ENCODE measurements around the gene E4F1. TPM values are rescaled to one million over a fixed set of nuclear protein-coding genes. Genes with fewer than 3 reads are reported as not detected.
A peak's percentile ranks its signal among the peaks of the same experiment; 100 is the strongest.

The E4F1 gene
- total and polyA plus RNA-seq, 2 of the 8 experiments (the other 6 are each of a cell fraction or from before 2014, with no cell fraction given), result 22.2 to 27.0 TPM

- TF ChIP-seq, protein P1, sequence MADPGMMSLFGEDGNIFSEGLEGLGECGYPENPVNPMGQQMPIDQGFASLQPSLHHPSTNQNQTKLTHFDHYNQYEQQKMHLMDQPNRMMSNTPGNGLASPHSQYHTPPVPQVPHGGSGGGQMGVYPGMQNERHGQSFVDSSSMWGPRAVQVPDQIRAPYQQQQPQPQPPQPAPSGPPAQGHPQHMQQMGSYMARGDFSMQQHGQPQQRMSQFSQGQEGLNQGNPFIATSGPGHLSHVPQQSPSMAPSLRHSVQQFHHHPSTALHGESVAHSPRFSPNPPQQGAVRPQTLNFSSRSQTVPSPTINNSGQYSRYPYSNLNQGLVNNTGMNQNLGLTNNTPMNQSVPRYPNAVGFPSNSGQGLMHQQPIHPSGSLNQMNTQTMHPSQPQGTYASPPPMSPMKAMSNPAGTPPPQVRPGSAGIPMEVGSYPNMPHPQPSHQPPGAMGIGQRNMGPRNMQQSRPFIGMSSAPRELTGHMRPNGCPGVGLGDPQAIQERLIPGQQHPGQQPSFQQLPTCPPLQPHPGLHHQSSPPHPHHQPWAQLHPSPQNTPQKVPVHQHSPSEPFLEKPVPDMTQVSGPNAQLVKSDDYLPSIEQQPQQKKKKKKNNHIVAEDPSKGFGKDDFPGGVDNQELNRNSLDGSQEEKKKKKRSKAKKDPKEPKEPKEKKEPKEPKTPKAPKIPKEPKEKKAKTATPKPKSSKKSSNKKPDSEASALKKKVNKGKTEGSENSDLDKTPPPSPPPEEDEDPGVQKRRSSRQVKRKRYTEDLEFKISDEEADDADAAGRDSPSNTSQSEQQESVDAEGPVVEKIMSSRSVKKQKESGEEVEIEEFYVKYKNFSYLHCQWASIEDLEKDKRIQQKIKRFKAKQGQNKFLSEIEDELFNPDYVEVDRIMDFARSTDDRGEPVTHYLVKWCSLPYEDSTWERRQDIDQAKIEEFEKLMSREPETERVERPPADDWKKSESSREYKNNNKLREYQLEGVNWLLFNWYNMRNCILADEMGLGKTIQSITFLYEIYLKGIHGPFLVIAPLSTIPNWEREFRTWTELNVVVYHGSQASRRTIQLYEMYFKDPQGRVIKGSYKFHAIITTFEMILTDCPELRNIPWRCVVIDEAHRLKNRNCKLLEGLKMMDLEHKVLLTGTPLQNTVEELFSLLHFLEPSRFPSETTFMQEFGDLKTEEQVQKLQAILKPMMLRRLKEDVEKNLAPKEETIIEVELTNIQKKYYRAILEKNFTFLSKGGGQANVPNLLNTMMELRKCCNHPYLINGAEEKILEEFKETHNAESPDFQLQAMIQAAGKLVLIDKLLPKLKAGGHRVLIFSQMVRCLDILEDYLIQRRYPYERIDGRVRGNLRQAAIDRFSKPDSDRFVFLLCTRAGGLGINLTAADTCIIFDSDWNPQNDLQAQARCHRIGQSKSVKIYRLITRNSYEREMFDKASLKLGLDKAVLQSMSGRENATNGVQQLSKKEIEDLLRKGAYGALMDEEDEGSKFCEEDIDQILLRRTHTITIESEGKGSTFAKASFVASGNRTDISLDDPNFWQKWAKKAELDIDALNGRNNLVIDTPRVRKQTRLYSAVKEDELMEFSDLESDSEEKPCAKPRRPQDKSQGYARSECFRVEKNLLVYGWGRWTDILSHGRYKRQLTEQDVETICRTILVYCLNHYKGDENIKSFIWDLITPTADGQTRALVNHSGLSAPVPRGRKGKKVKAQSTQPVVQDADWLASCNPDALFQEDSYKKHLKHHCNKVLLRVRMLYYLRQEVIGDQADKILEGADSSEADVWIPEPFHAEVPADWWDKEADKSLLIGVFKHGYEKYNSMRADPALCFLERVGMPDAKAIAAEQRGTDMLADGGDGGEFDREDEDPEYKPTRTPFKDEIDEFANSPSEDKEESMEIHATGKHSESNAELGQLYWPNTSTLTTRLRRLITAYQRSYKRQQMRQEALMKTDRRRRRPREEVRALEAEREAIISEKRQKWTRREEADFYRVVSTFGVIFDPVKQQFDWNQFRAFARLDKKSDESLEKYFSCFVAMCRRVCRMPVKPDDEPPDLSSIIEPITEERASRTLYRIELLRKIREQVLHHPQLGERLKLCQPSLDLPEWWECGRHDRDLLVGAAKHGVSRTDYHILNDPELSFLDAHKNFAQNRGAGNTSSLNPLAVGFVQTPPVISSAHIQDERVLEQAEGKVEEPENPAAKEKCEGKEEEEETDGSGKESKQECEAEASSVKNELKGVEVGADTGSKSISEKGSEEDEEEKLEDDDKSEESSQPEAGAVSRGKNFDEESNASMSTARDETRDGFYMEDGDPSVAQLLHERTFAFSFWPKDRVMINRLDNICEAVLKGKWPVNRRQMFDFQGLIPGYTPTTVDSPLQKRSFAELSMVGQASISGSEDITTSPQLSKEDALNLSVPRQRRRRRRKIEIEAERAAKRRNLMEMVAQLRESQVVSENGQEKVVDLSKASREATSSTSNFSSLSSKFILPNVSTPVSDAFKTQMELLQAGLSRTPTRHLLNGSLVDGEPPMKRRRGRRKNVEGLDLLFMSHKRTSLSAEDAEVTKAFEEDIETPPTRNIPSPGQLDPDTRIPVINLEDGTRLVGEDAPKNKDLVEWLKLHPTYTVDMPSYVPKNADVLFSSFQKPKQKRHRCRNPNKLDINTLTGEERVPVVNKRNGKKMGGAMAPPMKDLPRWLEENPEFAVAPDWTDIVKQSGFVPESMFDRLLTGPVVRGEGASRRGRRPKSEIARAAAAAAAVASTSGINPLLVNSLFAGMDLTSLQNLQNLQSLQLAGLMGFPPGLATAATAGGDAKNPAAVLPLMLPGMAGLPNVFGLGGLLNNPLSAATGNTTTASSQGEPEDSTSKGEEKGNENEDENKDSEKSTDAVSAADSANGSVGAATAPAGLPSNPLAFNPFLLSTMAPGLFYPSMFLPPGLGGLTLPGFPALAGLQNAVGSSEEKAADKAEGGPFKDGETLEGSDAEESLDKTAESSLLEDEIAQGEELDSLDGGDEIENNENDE (IDR thresholded peaks at IDR 0.05; ENCODE audit: insufficient replicate concordance, low read length), result no peak
- TF ChIP-seq EP300 (IDR thresholded peaks at IDR 0.05; ENCODE audit: borderline replicate concordance in 1 of 2, low read depth in 2 of 2, low read length in 2 of 2) (peak in 1 of 2 experiments; percentile 77; a peak in 1 of 3 replicates), RFX5 (IDR thresholded peaks at IDR 0.05; ENCODE audit: borderline replicate concordance, low read depth, low read length) (no peak), KDM4A (IDR thresholded peaks at IDR 0.05; ENCODE audit: low read depth, low read length, severe bottlenecking) (peak; percentile 39), BCL11A (IDR thresholded peaks at IDR 0.05; ENCODE audit: low read depth in 2 of 2, low read length in 2 of 2) (no peak), SIRT6 (IDR thresholded peaks at IDR 0.05; ENCODE audit: low read length) (no peak)
Measured at GRCh38 chr16:2251296-2252111, 28.1 kb downstream of the E4F1 start, which contains the start of gene ECI1 (continued).
